ENCODE results near the gene CLDN20.

CLDN20 gene

GRCh38 chr6:155316419-155316818 is 52.6 kb downstream of the CLDN20 start:
- H3K4me3 ChIP-seq (ENCODE audit: low read length), result peak overlapping the region; percentile 90
- no peaks in the 10 kb centered on the region for H3K9me2 ChIP-seq (replicated peaks; ENCODE audit: control insufficient read depth, low read length)
- peaks cover 33% of the 10 kb centered on the region for H3K4me1 ChIP-seq (ENCODE audit: control insufficient read depth, low read length)
- TF ChIP-seq EZH2phosphoT487 (IDR thresholded peaks at IDR 0.05; ENCODE audit: borderline replicate concordance, low read length) (no peak), CTCF (IDR thresholded peaks at IDR 0.05; ENCODE audit: low read depth, low read length, poor library complexity, severe bottlenecking) (no peak)
- H4K20me1 ChIP-seq (ENCODE audit: control insufficient read depth, insufficient read depth, low read depth, low read length), result no peaks in the 10 kb centered on the region
- peaks cover 13% of the 10 kb centered on the region for H3F3A ChIP-seq (ENCODE audit: control insufficient read depth, insufficient read depth)
- H3K9me3 ChIP-seq (ENCODE audit: control insufficient read depth, insufficient read depth, low read length), result peaks cover 6% of the 10 kb centered on the region
- peak overlapping the region; percentile 91; the same call in 1 of the 2 replicates for H3K27ac ChIP-seq (ENCODE audit: low read depth, low read length)
- peaks cover 28% of the 10 kb centered on the region for H3K79me2 ChIP-seq (ENCODE audit: control insufficient read depth, low read length)
- no peaks in the 10 kb centered on the region for H3K27me3 ChIP-seq (ENCODE audit: control insufficient read depth, low read length)
- peak overlapping the region; percentile 96 for H3K4me2 ChIP-seq (ENCODE audit: low read length)
- peaks cover 21% of the 10 kb centered on the region for H3K36me3 ChIP-seq (ENCODE audit: control insufficient read depth, low read length)

- H3K4me1 ChIP-seq (ENCODE audit: control insufficient read depth, low read length), result peaks cover 31% of the 10 kb centered on the region
Observed at GRCh38 chr6:155317186-155317585, 53.4 kb downstream of the CLDN20 start.

GRCh38 chr6:155319902-155320301 is 56.1 kb downstream of the CLDN20 start:
- Histone ChIP-seq H3K36me3 (ENCODE audit: control insufficient read depth, low read length) (peaks cover 3% of the 10 kb centered on the region; the same call in 1 of the 2 replicates), H3K9me3 (ENCODE audit: control insufficient read depth, insufficient read depth, low read length) (peaks cover 6% of the 10 kb centered on the region), H3K79me2 (ENCODE audit: control insufficient read depth, low read length) (no peaks in the 10 kb centered on the region), H3K9me2 (replicated peaks; ENCODE audit: control insufficient read depth, low read length) (no peaks in the 10 kb centered on the region), H3K4me1 (ENCODE audit: control insufficient read depth, low read length) (peaks cover 19% of the 10 kb centered on the region), H4K20me1 (ENCODE audit: control insufficient read depth, insufficient read depth, low read depth, low read length) (no peaks in the 10 kb centered on the region), H3K27me3 (ENCODE audit: control insufficient read depth, low read length) (no peaks in the 10 kb centered on the region), H3K4me3 (ENCODE audit: low read length) (no peak overlapping the region), H3K4me2 (ENCODE audit: low read length) (no peak overlapping the region), H3F3A (ENCODE audit: control insufficient read depth, insufficient read depth) (peaks cover 11% of the 10 kb centered on the region), H3K27ac (ENCODE audit: low read depth, low read length) (no peak overlapping the region)
- TF ChIP-seq EZH2phosphoT487 (IDR thresholded peaks at IDR 0.05; ENCODE audit: borderline replicate concordance, low read length) (no peak), CTCF (IDR thresholded peaks at IDR 0.05; ENCODE audit: low read depth, low read length, poor library complexity, severe bottlenecking) (no peak)

More at GRCh38 chr6:155317186-155317585, 53.4 kb downstream of the CLDN20 start:
- Histone ChIP-seq H3K9me3 (ENCODE audit: control insufficient read depth, insufficient read depth, low read length) (peaks cover 6% of the 10 kb centered on the region), H3K4me3 (ENCODE audit: low read length) (no peak overlapping the region), H3K9me2 (replicated peaks; ENCODE audit: control insufficient read depth, low read length) (no peaks in the 10 kb centered on the region), H3K4me2 (ENCODE audit: low read length) (no peak overlapping the region), H3K79me2 (ENCODE audit: control insufficient read depth, low read length) (peaks cover 21% of the 10 kb centered on the region), H4K20me1 (ENCODE audit: control insufficient read depth, insufficient read depth, low read depth, low read length) (no peaks in the 10 kb centered on the region), H3F3A (ENCODE audit: control insufficient read depth, insufficient read depth) (peaks cover 13% of the 10 kb centered on the region), H3K36me3 (ENCODE audit: control insufficient read depth, low read length) (peaks cover 14% of the 10 kb centered on the region), H3K27ac (ENCODE audit: low read depth, low read length) (no peak overlapping the region), H3K27me3 (ENCODE audit: control insufficient read depth, low read length) (no peaks in the 10 kb centered on the region)
- TF ChIP-seq EZH2phosphoT487 (IDR thresholded peaks at IDR 0.05; ENCODE audit: borderline replicate concordance, low read length) (no peak), CTCF (IDR thresholded peaks at IDR 0.05; ENCODE audit: low read depth, low read length, poor library complexity, severe bottlenecking) (no peak)

Data from DOHH2 (cell line).